A673 (cell line): Measurements from ENCODE around the gene KRIT1. TPM values are rescaled to one million over a fixed set of nuclear protein-coding genes. Genes with fewer than 3 reads are reported as not detected.
A peak's percentile ranks its signal among the peaks of the same experiment; 100 is the strongest.
"Not testable (repeated sequence)": the region's sequence is repeated elsewhere in the genome, so short reads cannot be mapped to it uniquely, and the experiment has no call there.

Experiments
- BruUV-seq: library from RNA; stranded (reverse); fragments of 400-500 nt; replicated peaks from 2 replicates; lab custom pipeline; 2021; lab: Mats Ljungman, UMichigan
- CTCF ChIA-PET: fragments of 300-600 bp; sonication (Branson Sonifier 250); formaldehyde crosslinking; loops from one replicate; lab custom pipeline; 2022; ENCODE audit warnings: antibody characterized with exemption; lab: Charles Lee
- POLR2A ChIA-PET: fragments of 300-600 bp; sonication (Branson Sonifier 250); formaldehyde crosslinking; loops from one replicate; lab custom pipeline; 2022; ENCODE audit warnings: antibody characterized with exemption; ENCODE audit not compliant: low non-redundant PET; lab: Charles Lee
- DNase-seq: peaks from one replicate; pipeline ENCODE4 v3.0.0-alpha.2; 2015; ENCODE audit warnings: low spot score
- H3K27ac ChIP-seq: fragments of 200-600 bp; sonication (generic); 2 replicates; pipeline ENCODE4 v1.5.1; 2016; ENCODE audit warnings: mixed run types, low read depth, mild to moderate bottlenecking, mixed read lengths, antibody characterized with exemption, low read length; ENCODE audit not compliant: poor library complexity, severe bottlenecking
- H3K27me3 ChIP-seq: fragments of 200-600 bp; sonication (generic); replicated peaks from 2 replicates; pipeline ENCODE4 v1.6.1; 2017; ENCODE audit warnings: mixed run types, low read depth, mild to moderate bottlenecking, mixed read lengths, antibody characterized with exemption, low read length; ENCODE audit not compliant: insufficient read depth, poor library complexity
- H3K36me3 ChIP-seq: fragments of 200-600 bp; sonication (generic); 2 replicates; pipeline ENCODE4 v1.6.1; 2016; ENCODE audit warnings: mixed run types, mild to moderate bottlenecking, mixed read lengths, antibody characterized with exemption, low read length; ENCODE audit not compliant: insufficient read depth, poor library complexity, severe bottlenecking
- H3K4me1 ChIP-seq: fragments of 200-600 bp; sonication (generic); 2 replicates; pipeline ENCODE4 v1.6.1; 2017; ENCODE audit warnings: mixed run types, mild to moderate bottlenecking, mixed read lengths, antibody characterized with exemption, low read length; ENCODE audit not compliant: insufficient read depth, poor library complexity, severe bottlenecking
- H3K4me3 ChIP-seq: fragments of 200-600 bp; sonication (generic); 2 replicates; pipeline ENCODE4 v1.5.1; 2016; ENCODE audit warnings: low read depth, mixed run types, mild to moderate bottlenecking, mixed read lengths, low read length; ENCODE audit not compliant: poor library complexity, severe bottlenecking
- H3K9me3 ChIP-seq: fragments of 200-600 bp; sonication (generic); 2 replicates; pipeline ENCODE4 v1.6.1; 2016; ENCODE audit warnings: mixed run types, low read depth, mild to moderate bottlenecking, mixed read lengths, antibody characterized with exemption, low read length; ENCODE audit not compliant: poor library complexity, severe bottlenecking
- EZH2 ChIP-seq: fragments of 200-600 bp; sonication (generic); IDR thresholded peaks from 2 replicates; pipeline ENCODE4 v1.6.1; 2017; ENCODE audit warnings: borderline replicate concordance, low read depth, mild to moderate bottlenecking, mixed read lengths, antibody characterized with exemption, low read length; ENCODE audit not compliant: poor library complexity, severe bottlenecking
- intact Hi-C: fragments of 100-400 bp; cut with micrococcal nuclease; formaldehyde crosslinking; loops from one replicate; pipeline ENCODE4 v1.10.0; 2022; ENCODE audit not compliant: unreplicated experiment
- total RNA-seq: library from RNA; stranded (reverse); gene quantifications from 2 replicates; pipeline ENCODE4 v1.2.3, GENCODE V29; 2021
- TF ChIP-seq, protein P1 (sequence below): fragments of 300-800, 200-600 bp; sonication (generic); conservative IDR thresholded peaks from 2 replicates; pipeline ENCODE4 v1.5.1; 2017; ENCODE audit warnings: low read depth, mild to moderate bottlenecking, antibody characterized with exemption, low read length, moderate library complexity, mixed read lengths

The KRIT1 gene
- total RNA-seq, 1 experiment from 2014 or later = 41.3 TPM

DNA sequence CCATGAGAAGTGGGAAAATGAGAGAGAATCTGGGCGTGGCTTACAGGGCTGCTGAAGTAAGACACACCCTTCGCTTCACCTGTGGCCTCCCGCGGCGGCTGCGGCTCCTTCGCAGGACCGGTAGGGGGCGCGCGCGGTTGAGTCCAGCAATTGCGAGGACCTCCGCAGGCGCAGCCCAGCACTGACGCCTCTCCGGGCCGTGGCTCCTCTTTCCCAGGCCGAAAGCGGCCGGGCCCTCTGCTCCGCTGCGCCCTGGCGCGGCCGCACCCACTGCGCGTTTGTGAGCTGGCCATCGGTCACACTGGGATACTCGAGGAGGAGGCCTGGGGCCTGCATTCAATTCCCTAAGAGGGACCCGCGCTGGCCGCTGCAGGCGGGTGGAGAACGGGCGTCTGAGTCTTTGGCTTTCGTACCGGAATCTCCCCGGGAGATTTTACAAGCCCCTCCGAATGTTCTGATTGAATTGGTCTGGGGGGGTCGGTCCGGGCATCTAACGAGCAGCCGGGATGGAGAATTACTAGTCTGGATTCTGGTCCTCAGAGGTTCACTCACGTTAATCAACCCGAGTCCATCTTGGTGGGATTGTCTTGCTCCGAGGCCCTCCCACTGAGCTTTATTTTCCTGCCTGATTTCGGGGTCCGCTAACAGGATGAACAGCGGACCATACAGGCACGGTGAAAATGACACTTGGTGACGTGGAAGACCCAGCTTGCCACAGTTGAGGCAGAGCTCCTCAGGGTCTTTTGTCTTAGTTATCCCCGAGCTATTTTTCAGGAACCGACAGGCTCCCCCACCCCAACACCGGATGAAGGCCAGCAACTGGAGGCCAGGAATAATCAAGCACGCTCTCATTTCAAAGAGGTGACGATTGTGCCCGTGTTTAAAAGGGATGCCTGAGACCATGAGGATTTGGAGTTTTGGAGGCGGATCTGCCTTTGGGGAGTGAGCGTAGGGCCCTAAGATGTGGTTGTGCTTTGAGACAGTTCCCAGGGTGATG lies 66.5 kb downstream of the KRIT1 start, which contains the start of gene LRRD1:
Gene LRRD1, minus strand, starts transcription at position 215 of the 997 bp plus-strand sequence. CDS start 13,940 bp downstream, outside the sequence.
- TF ChIP-seq, protein P1, sequence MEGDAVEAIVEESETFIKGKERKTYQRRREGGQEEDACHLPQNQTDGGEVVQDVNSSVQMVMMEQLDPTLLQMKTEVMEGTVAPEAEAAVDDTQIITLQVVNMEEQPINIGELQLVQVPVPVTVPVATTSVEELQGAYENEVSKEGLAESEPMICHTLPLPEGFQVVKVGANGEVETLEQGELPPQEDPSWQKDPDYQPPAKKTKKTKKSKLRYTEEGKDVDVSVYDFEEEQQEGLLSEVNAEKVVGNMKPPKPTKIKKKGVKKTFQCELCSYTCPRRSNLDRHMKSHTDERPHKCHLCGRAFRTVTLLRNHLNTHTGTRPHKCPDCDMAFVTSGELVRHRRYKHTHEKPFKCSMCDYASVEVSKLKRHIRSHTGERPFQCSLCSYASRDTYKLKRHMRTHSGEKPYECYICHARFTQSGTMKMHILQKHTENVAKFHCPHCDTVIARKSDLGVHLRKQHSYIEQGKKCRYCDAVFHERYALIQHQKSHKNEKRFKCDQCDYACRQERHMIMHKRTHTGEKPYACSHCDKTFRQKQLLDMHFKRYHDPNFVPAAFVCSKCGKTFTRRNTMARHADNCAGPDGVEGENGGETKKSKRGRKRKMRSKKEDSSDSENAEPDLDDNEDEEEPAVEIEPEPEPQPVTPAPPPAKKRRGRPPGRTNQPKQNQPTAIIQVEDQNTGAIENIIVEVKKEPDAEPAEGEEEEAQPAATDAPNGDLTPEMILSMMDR = peak; percentile 98
- no peak for TF ChIP-seq EZH2
- DNase-seq = peak; percentile 82
- peak within 1 kb of the TSS; percentile 50 for H3K4me3 ChIP-seq
- POLR2A ChIA-PET = interaction anchor here (0.6 kb wide), 1 partner anchor 472 kb away, joined by 7 read pairs; no protein-coding TSS in a partner anchor
- H3K36me3 ChIP-seq = no peaks in the 10 kb centered on the region
- H3K27me3 ChIP-seq = no peaks in the 10 kb centered on the region
- H3K9me3 ChIP-seq = no peaks in the 10 kb centered on the region
- no TSS peak for BruUV-seq
- intact Hi-C loops = loop anchor here (5.0 kb wide), 1 partner anchor 268 kb away; the partner anchor contains the start of gene GATAD1
- H3K4me1 ChIP-seq = no peaks in the 10 kb centered on the region
- H3K27ac ChIP-seq = no peak within 1 kb of the TSS
- CTCF ChIA-PET = no interaction called here

DNA sequence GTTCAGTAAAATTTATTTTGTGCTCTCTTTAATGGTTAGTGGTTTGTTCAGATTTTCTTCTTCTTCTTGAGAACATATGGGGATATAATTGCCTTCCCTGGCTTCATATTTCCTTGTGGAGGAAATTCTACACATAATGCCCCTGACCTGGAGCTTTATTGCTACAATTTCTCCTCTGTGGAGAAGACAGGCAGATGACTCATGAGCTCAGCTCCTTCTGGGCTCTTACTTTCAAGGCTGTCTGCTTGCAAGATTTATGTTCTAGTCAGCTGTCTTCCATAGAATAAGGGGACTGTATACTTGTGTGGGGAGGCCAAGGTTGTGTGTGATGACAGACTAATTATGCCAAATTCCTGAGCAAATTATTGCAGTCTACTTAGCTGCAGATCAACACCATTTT lies 68.4 kb downstream of the KRIT1 start:
- Histone ChIP-seq H3K27ac (no peak overlapping the region), H3K9me3 (no peaks in the 10 kb centered on the region), H3K36me3 (no peaks in the 10 kb centered on the region), H3K4me1 (no peaks in the 10 kb centered on the region), H3K27me3 (no peaks in the 10 kb centered on the region), H3K4me3 (no peak overlapping the region)
- DNase-seq = peak; percentile 75
- TF ChIP-seq, protein P1 = no peak
- TF ChIP-seq EZH2 = no peak
- ChIA-PET POLR2A (no interaction called here), CTCF (interaction anchor here (0.8 kb wide), 1 partner anchor 68 kb away, joined by 3 read pairs; the partner anchor contains the start of genes ANKIB1 and KRIT1)
- no TSS peak for BruUV-seq
- intact Hi-C loops = loop anchor here (5.0 kb wide), 1 partner anchor 270 kb away; the partner anchor contains the start of gene GATAD1

DNA sequence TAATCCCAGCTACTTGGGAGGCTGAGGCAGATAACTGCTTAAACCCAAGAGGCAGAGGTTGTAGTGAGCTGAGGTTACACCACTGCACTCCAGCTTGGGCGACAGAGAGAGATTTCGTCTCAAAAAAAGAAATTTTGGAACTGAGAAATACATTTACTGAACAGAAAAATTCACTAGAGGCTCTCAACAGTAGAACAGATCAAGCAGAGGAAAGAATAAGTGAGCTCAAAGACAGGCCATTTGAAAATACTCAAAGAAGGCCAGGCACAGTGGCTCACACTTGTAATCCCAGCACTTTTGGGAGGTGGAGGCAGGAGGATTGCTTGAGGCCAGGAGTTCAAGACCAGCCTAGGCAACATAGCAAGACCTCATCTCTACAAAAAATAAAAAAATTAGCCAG lies 76.2 kb downstream of the KRIT1 start:
- CTCF ChIA-PET, POLR2A ChIA-PET: not testable (repeated sequence)

More for the DNA sequence above, 76.2 kb downstream of the KRIT1 start:
- intact Hi-C loops, BruUV-seq, H3K4me3 ChIP-seq, DNase-seq, H3K36me3 ChIP-seq, H3K4me1 ChIP-seq, H3K9me3 ChIP-seq, H3K27ac ChIP-seq, H3K27me3 ChIP-seq: not testable (repeated sequence)
